ENCODE measurements around the gene ZNF281. TPM values are rescaled to one million over a fixed set of nuclear protein-coding genes. Genes with fewer than 3 reads are reported as not detected.

ZNF281 gene
- total RNA-seq, 1 experiment from 2014 or later, result 31.3 TPM

DNA sequence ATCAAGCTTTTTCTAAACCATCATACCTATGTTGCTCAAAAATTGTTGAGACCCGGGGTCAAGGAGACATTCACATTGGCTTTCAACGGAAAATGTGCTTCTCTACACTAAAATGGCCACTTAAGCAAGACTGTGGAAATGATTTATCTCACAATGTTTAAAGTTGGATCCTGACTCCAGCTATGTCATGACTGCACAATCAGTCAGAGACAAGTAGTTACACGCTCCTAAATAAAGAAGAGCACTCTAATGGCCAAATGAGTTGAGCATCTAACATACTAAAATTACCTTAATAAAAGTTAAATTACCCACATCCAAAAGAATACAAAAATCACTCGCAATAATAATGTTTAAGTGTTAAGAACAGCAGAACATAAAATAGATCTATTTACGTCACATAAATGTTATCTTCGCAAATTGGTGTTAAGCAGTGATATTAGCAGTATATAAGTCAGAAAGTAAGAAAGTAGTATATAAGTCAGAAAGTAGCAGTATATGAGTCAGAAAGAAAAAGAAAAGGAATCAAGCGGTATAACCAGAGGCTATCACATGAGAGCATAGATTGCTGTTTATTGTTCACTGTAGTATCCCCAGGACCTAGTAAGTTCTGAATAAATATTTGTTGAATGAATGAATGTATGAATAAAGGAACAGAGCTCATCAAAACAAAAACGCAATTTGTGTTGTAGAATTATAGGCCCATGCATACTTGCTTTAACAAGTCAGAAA lies 28.4 kb downstream of the ZNF281 start:
- no TSS peak for BruUV-seq (replicated peaks)
- H3K36me3 ChIP-seq (ENCODE audit: control insufficient read depth, insufficient read depth, low read length), result no peaks in the 10 kb centered on the region; the same call in 1 of the 2 replicates
- Mint-ChIP-seq H3K9me3 (ENCODE audit: unreplicated experiment) (peaks cover 8% of the 10 kb centered on the region), H3K36me3 (ENCODE audit: insufficient read depth, unreplicated experiment) (no peaks in the 10 kb centered on the region), H3K27me3 (ENCODE audit: insufficient read depth, unreplicated experiment) (no peaks in the 10 kb centered on the region), H3K4me1 (ENCODE audit: low read depth, unreplicated experiment) (peaks cover 23% of the 10 kb centered on the region), H3K4me3 (ENCODE audit: unreplicated experiment) (no peak overlapping the region), H3K27ac (ENCODE audit: unreplicated experiment) (no peak overlapping the region)
- CTCF ChIA-PET, result no interaction called here
- POLR2A ChIA-PET, result no interaction called here
- H3K9me3 ChIP-seq, result no peaks in the 10 kb centered on the region
- TF ChIP-seq, protein P1, sequence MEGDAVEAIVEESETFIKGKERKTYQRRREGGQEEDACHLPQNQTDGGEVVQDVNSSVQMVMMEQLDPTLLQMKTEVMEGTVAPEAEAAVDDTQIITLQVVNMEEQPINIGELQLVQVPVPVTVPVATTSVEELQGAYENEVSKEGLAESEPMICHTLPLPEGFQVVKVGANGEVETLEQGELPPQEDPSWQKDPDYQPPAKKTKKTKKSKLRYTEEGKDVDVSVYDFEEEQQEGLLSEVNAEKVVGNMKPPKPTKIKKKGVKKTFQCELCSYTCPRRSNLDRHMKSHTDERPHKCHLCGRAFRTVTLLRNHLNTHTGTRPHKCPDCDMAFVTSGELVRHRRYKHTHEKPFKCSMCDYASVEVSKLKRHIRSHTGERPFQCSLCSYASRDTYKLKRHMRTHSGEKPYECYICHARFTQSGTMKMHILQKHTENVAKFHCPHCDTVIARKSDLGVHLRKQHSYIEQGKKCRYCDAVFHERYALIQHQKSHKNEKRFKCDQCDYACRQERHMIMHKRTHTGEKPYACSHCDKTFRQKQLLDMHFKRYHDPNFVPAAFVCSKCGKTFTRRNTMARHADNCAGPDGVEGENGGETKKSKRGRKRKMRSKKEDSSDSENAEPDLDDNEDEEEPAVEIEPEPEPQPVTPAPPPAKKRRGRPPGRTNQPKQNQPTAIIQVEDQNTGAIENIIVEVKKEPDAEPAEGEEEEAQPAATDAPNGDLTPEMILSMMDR (IDR thresholded peaks at IDR 0.05; ENCODE audit: insufficient read depth in 1 of 2, low read depth in 1 of 2, low read length in 1 of 2, severe bottlenecking in 1 of 2, unreplicated experiment in 1 of 2), result no peak
- peaks cover 29% of the 10 kb centered on the region for H3K4me1 ChIP-seq
- no peak overlapping the region for H3K4me3 ChIP-seq (ENCODE audit: low read depth, low read length)
- DNase-seq, result no peak
- no peaks in the 10 kb centered on the region for H3K27me3 ChIP-seq (replicated peaks; ENCODE audit: control insufficient read depth, insufficient read depth, low read length)
- intact Hi-C loops (cut with micrococcal nuclease; ENCODE audit: unreplicated experiment), result no loop called here

DNA sequence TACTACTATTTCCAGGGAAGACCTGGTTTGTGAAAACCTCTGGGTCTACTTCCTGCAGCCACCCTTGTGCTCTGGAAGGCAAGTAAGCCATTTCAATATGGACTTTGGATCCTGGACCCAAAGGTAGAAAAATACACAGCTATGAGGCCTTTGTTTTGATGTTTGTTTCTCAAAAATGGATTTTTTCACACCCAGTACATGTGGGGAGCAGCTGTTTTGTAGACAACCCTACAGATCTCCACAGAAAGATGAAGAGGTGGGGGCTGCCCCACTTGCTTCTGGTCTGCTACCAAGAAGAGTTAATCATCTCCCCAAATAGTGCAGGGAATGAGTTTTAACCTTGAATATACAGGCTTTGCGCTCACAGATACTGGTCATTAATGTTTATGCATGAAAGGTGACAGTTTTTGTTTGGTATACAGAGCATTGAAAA lies 29.2 kb downstream of the ZNF281 start:
- Mint-ChIP-seq H3K4me1 (ENCODE audit: low read depth, unreplicated experiment) (peaks cover 31% of the 10 kb centered on the region), H3K36me3 (ENCODE audit: insufficient read depth, unreplicated experiment) (no peaks in the 10 kb centered on the region), H3K27ac (ENCODE audit: unreplicated experiment) (no peak overlapping the region), H3K27me3 (ENCODE audit: insufficient read depth, unreplicated experiment) (no peaks in the 10 kb centered on the region), H3K9me3 (ENCODE audit: unreplicated experiment) (peaks cover 16% of the 10 kb centered on the region), H3K4me3 (ENCODE audit: unreplicated experiment) (no peak overlapping the region)
- TF ChIP-seq, protein P1 (IDR thresholded peaks at IDR 0.05; ENCODE audit: insufficient read depth in 1 of 2, low read depth in 1 of 2, low read length in 1 of 2, severe bottlenecking in 1 of 2, unreplicated experiment in 1 of 2), result no peak
- Histone ChIP-seq H3K36me3 (ENCODE audit: control insufficient read depth, insufficient read depth, low read length) (no peaks in the 10 kb centered on the region; the same call in 1 of the 2 replicates), H3K4me1 (peaks cover 33% of the 10 kb centered on the region), H3K9me3 (no peaks in the 10 kb centered on the region), H3K27me3 (replicated peaks; ENCODE audit: control insufficient read depth, insufficient read depth, low read length) (no peaks in the 10 kb centered on the region), H3K4me3 (ENCODE audit: low read depth, low read length) (no peak overlapping the region)
- ChIA-PET CTCF (no interaction called here), POLR2A (no interaction called here)
- no TSS peak for BruUV-seq (replicated peaks)
- no peak for DNase-seq
- intact Hi-C loops (cut with micrococcal nuclease; ENCODE audit: unreplicated experiment), result no loop called here

DNA sequence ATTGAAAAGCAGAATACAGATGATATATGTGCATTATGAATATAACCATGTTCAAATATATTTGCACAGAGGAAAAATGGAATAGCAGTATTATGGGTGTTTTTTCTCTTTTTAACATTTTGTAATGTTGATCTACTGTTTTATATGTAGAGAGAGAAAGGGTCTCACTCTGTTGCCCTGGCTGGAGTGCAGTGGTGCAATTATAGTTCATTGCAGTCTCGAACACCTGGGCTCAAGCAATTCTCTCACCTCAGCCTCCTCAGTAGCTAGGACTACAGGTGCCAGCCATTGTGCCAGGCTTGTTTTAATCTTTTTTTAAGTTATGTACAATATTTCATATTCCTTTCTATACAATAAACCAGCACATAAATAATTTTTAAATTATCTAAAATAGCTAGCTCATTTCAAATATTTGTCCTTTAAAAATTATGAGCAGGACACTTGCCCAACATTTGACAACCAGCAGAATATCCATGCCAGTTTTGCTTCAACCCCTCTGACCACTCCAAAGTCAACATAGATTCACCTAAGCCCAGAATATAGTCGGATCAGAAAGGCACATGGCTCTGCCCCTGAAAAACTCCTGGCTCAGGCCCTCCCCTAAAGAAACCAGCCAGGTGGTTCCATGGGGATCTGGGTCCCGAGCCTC lies 29.8 kb downstream of the ZNF281 start:
- no peaks in the 10 kb centered on the region; the same call in 1 of the 2 replicates for H3K36me3 ChIP-seq (ENCODE audit: control insufficient read depth, insufficient read depth, low read length)
- Mint-ChIP-seq H3K27ac (ENCODE audit: unreplicated experiment) (no peak overlapping the region), H3K27me3 (ENCODE audit: insufficient read depth, unreplicated experiment) (no peaks in the 10 kb centered on the region), H3K9me3 (ENCODE audit: unreplicated experiment) (peaks cover 22% of the 10 kb centered on the region), H3K4me3 (ENCODE audit: unreplicated experiment) (no peak overlapping the region), H3K4me1 (ENCODE audit: low read depth, unreplicated experiment) (peaks cover 36% of the 10 kb centered on the region), H3K36me3 (ENCODE audit: insufficient read depth, unreplicated experiment) (no peaks in the 10 kb centered on the region)
- intact Hi-C loops (cut with micrococcal nuclease; ENCODE audit: unreplicated experiment), result no loop called here
- CTCF ChIA-PET, result no interaction called here
- BruUV-seq (replicated peaks), result no TSS peak
- no peak overlapping the region for H3K4me3 ChIP-seq (ENCODE audit: low read depth, low read length)
- POLR2A ChIA-PET, result no interaction called here
- H3K27me3 ChIP-seq (replicated peaks; ENCODE audit: control insufficient read depth, insufficient read depth, low read length), result no peaks in the 10 kb centered on the region
- peaks cover 34% of the 10 kb centered on the region for H3K4me1 ChIP-seq
- TF ChIP-seq, protein P1 (IDR thresholded peaks at IDR 0.05; ENCODE audit: insufficient read depth in 1 of 2, low read depth in 1 of 2, low read length in 1 of 2, severe bottlenecking in 1 of 2, unreplicated experiment in 1 of 2), result no peak
- DNase-seq, result no peak
- H3K9me3 ChIP-seq, result no peaks in the 10 kb centered on the region
